AG04450 (cell line): ENCODE data around the gene KIT. TPM values are rescaled to one million over a fixed set of nuclear protein-coding genes. Genes with fewer than 3 reads are reported as not detected.

ENCODE experiments used
- CTCF ChIA-PET: fragments of 300-600, 350-600 bp; formaldehyde crosslinking; extraction: SDS; loops from one replicate; lab custom pipeline; 2022; ENCODE audit warnings: antibody characterized with exemption, inconsistent platforms; lab: Charles Lee
- POLR2A ChIA-PET: fragments of 350-600 bp; formaldehyde crosslinking; extraction: SDS; loops from one replicate; lab custom pipeline; 2021; ENCODE audit warnings: antibody characterized with exemption, inconsistent platforms; lab: Yijun Ruan, JAX
- DNase-seq: peaks from one replicate; pipeline ENCODE4 v3.0.0-alpha.2; 2011; ENCODE audit warnings: low read depth, low spot score
- H3K27ac ChIP-seq: one replicate; pipeline ENCODE4 v1.5.1; 2012; ENCODE audit warnings: low read depth, low read length, control low read depth
- H3K27me3 ChIP-seq: one replicate; pipeline ENCODE4 v1.6.0; 2012; ENCODE audit warnings: low read length; ENCODE audit not compliant: control insufficient read depth, insufficient read depth
- H3K4me3 ChIP-seq: 2 replicates; pipeline ENCODE4 v1.5.1; 2011; ENCODE audit warnings: mild to moderate bottlenecking, low read depth, low read length, control low read depth
- H3K9me3 ChIP-seq: 2 replicates; pipeline ENCODE4 v1.5.1; 2012; ENCODE audit warnings: low read length; ENCODE audit not compliant: control insufficient read depth, insufficient read depth
- CTCF ChIP-seq: IDR thresholded peaks from 2 replicates; pipeline ENCODE4 v1.5.1; 2011; ENCODE audit warnings: low read depth, low read length, control low read depth, inconsistent platforms
- polyA plus RNA-seq: library from polyadenylated mRNA; depleted of rRNA; stranded (reverse); fragments of >200 nt; gene quantifications from 2 replicates; pipeline ENCODE4 v1.2.3, GENCODE V29; 2011

The KIT gene
- polyA plus RNA-seq, 1 experiment, result 0.07 TPM

GRCh38 chr4:54659749-54660535 is 2.2 kb downstream of the KIT start:
- Histone ChIP-seq H3K9me3 (peaks cover 8% of the 10 kb centered on the region; the same call in 1 of the 2 replicates), H3K27ac (no peak overlapping the region), H3K4me3 (no peak overlapping the region), H3K27me3 (peaks cover 37% of the 10 kb centered on the region)
- no peak for DNase-seq
- ChIA-PET CTCF (interaction anchor here (0.5 kb wide), 1 partner anchor 655 kb away, joined by 3 read pairs; no protein-coding TSS in a partner anchor), POLR2A (no interaction called here)
- no peak for TF ChIP-seq CTCF

GRCh38 chr4:54660591-54660990 is 2.8 kb downstream of the KIT start:
- Histone ChIP-seq H3K27me3 (peaks cover 37% of the 10 kb centered on the region), H3K27ac (no peak overlapping the region), H3K4me3 (no peak overlapping the region), H3K9me3 (peaks cover 8% of the 10 kb centered on the region; the same call in 1 of the 2 replicates)
- ChIA-PET CTCF (interaction anchor here (0.5 kb wide), 1 partner anchor 655 kb away, joined by 3 read pairs; no protein-coding TSS in a partner anchor), POLR2A (no interaction called here)
- no peak for DNase-seq
- TF ChIP-seq CTCF, result no peak

GRCh38 chr4:54661169-54661568 is 3.4 kb downstream of the KIT start:
- H3K27ac ChIP-seq, result no peak overlapping the region
- DNase-seq, result no peak
- CTCF ChIA-PET, result no interaction called here
- H3K9me3 ChIP-seq, result peaks cover 8% of the 10 kb centered on the region; the same call in 1 of the 2 replicates
- POLR2A ChIA-PET, result no interaction called here
- peaks cover 37% of the 10 kb centered on the region for H3K27me3 ChIP-seq
- no peak overlapping the region for H3K4me3 ChIP-seq
- no peak for TF ChIP-seq CTCF

GRCh38 chr4:54661686-54662085 is 3.9 kb downstream of the KIT start:
- CTCF ChIA-PET, result no interaction called here
- Histone ChIP-seq H3K4me3 (no peak overlapping the region), H3K27ac (no peak overlapping the region), H3K9me3 (peaks cover 8% of the 10 kb centered on the region; the same call in 1 of the 2 replicates), H3K27me3 (peaks cover 36% of the 10 kb centered on the region)
- POLR2A ChIA-PET, result no interaction called here
- no peak for TF ChIP-seq CTCF
- no peak for DNase-seq

GRCh38 chr4:54662123-54662522 is 4.4 kb downstream of the KIT start:
- DNase-seq, result no peak
- no peak for TF ChIP-seq CTCF
- Histone ChIP-seq H3K4me3 (no peak overlapping the region), H3K9me3 (peaks cover 8% of the 10 kb centered on the region; the same call in 1 of the 2 replicates), H3K27ac (no peak overlapping the region), H3K27me3 (peaks cover 32% of the 10 kb centered on the region)
- ChIA-PET POLR2A (no interaction called here), CTCF (no interaction called here)
